Urothelium cell line (cell line): ENCODE results near the gene BPIFB1.

ENCODE experiments used
- DNase-seq: peaks from one replicate; pipeline ENCODE4 v3.0.0; 2011; ENCODE audit warnings: low spot score, mixed read lengths
- FAIRE-seq: peaks from 2 replicates; lab custom pipeline; 2011; peaks lifted over from hg19 to GRCh38; lab: Jason Lieb, UNC

BPIFB1 gene

DNA sequence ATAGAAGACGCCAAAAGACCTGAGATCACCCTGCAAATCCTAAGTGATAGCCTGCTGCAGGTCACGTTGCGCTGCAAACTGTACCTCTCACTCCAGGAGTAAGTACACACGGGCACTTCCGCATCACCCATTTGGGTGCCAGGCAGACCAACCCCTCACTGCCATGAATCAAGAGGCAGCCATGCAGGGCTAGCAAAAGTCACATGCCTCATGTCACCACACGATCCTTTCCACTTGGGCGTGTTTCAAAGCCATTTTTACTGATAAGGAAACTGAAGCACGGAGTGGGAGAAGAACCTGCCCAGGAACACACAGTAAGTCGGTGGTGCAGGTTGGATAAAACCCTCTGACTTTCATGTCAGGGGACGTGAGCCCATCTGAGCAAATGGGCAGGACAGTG lies 37.0 kb downstream of the BPIFB1 start:
- peak; percentile 5 for FAIRE-seq
- no peak for DNase-seq

DNA sequence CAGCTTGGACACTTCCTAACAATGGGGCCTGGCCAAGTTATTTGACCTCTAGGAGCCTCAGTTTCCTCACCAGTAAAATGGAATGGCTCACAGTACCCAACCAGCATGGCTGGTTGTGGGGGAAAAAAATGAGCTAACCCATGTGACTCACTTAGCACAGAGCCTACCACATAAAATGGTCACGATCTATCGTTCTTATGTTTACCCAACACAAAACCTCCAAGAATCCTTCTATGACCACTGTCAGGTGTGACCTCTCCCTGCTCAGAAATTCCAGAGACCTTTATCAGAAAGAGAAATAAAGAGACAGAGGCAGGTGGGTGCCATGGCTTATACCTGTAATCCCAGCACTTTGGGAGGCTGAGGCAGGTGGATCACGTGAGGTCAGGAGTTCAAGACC lies 39.4 kb downstream of the BPIFB1 start:
- no peak for DNase-seq
- FAIRE-seq: no peak

DNA sequence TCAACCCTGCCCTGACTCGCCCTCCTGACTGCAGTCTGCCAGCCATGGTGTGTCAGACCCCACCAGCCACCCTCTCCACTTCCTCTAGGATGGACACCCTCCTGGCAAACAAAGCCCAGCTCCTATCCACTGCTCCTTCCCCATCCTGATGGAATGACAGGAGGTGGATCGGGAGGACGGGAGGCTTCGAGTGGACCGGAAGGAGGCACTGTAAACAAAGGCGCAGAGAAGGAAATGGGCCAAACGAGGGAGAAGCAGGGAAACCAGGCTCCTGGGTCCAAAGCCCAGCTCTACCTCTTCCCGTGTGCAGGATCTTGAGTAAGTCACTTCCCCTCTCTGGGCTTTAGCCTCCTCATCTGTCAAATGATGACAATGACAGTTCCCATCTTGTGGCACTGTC lies 40.2 kb downstream of the BPIFB1 start:
- no peak for FAIRE-seq
- no peak for DNase-seq

DNA sequence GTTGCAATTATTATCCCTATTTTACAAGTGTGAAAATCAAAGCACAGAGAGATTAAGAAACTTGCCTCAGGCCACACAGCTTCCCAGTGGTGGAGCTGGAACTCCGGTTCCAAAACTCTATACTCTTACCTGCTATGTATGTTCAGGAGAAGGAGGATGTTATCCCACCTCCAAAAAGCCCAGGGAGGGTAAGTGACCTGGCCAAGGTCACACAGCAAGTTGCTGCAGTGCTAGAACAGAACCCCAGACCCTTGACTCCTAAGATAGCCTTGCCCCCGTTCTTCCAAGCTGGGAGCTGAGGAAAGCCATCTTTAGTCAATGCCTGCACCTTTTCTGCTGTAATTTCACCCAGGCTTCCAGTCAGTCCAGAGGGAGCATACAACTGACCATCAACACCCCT lies 42.3 kb downstream of the BPIFB1 start:
- DNase-seq: no peak
- FAIRE-seq: no peak

DNA sequence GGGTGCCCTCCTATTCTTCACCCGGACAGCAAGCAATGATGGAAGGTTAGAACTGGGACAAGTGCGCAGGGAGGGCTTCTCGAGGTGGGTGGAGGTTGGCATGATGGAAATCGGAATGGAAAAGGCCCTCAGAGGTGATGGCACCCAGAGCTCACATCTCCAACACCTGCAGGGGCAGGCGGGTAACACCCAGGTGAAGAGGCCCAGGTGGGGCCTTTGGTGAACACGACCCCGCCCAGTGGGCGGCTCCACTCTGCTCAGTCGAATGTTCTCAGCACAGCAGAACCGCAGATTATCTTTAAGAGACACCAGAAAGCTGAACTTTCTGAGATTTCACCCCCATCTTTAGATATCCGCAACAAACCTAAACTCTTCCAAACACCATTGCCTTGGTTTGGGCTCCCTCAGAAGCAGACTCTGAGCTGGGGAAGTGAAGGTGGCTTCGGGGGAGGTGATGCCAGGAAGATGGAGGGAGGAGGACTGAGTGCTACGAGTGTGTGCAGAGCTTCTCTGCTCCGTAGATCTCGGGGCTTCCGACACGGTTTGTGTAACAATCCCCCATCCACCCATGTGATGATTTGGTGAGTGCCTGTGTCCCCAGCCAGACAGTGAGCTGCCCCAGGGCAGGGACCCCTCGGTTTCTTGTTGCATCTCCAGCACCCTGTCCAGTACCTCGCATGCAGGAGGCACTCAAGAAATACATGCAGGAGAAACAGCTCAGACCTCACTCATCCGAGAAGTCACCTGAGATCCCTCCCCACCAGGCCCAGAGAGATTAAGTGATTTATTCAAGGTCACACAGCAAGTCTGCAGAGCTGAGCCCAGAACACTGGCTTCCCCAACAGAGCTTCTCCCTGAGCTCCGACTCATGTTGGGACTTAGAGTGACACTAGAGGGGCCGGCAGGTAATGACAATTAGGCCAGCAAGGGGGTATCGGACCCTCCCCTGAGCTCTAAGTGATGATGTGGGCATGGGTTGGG lies 45.4 kb downstream of the BPIFB1 start:
- FAIRE-seq (no peak), DNase-seq (no peak)

DNA sequence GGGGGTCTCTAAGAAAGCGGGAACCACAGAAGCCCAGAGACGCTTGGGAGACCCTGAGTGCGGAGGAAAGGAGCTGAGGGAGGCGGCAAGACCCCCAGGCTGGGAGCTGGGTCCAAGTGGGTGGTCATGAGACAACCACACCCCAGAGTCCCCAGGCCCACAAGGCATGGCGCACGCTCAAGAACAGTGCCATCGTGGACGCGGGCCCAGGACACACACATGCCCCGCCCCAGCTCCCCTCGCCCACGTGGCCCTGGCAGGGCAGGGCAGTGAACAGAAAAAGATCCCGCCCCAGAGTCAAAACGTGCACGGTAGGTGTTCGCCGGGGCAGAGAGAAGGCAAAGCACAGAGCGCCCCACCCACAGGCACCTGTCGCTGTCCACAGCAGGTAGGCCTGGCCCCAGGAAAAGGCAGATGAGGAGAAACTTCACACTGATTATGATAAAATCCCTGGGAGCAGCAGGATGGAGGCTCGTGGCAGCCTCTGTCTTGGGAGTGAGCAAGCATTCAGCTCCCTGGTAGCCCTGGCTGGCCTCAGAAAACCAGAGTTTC lies 50.0 kb downstream of the BPIFB1 start:
- FAIRE-seq: no peak
- no peak for DNase-seq

DNA sequence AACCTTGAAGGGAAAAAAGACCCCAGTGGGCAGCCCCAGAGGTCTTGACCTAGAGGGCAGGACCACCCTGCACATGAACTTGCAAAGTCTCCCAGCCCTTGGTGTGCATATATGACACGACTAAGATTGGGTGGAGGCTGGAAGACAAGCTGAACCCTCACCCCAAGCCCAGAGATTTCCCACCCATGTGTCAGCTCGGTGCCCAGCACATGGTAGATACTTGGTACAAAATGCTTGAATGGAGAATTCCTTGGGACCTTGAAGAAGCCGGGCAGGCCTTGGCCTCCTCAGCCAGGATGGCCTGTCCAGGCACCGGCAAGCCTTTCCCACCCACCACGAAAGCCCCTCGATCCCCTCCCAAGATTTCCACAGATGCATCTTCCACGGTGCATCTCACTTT lies 50.6 kb downstream of the BPIFB1 start:
- FAIRE-seq: no peak
- DNase-seq: no peak

DNA sequence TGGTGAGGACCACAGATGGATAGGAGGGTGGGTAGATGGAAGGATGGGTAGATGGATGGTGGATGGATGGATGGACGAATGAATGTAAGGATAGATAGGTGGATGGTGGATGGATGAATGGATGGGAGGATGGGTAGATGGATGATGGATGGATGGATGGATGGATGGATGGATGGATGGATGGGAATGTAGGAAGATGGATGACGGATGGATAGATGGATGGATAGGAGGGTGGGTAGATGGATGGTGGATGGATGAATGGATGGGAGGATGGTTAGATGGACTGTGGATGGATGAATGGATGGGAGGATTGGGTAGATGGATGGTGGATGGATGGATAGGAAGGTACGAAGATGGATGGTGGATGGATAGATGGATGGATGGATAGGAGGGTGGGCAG lies 51.1 kb downstream of the BPIFB1 start:
- DNase-seq: no peak
- FAIRE-seq: peak; percentile 53

DNA sequence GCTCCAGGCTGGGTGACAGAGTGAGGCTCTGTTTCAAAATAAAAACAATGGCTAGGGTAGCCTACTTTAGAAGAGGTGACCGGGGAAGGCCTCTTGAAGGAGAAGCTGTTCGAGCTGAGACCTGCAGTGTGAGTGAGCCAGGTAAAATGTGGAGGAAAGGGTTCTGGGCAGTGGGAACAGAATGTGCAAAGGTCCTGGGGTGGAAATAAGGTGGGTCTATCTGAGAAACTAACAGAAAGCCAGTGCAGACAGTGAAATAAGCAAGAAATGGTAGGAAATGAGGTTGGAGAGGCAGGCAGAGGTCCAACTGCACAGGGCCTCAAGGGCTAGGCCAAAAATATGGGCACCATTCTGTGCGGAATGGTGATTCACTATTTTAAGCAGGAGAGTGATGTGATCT lies 53.4 kb downstream of the BPIFB1 start:
- FAIRE-seq (no peak), DNase-seq (no peak)

DNA sequence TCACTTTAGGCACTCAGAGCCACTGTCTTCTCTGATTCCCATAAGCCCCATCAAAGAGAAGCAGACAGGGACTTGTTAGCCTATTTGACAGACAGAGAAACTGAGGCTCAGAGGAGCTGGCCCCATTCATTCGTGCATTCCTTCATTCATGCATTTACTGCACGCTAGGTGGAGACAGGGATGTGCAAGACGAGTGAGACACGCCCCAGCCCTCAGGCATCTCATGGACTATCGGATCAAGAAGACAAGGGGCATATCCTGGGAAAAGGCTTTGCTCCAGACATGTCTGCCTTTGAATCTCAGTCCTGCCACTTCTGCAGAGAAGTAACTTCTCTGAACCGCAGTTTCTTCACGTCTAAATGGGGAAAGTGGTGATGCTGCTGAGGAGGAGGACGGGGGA lies 54.1 kb downstream of the BPIFB1 start:
- DNase-seq (no peak), FAIRE-seq (no peak)

DNA sequence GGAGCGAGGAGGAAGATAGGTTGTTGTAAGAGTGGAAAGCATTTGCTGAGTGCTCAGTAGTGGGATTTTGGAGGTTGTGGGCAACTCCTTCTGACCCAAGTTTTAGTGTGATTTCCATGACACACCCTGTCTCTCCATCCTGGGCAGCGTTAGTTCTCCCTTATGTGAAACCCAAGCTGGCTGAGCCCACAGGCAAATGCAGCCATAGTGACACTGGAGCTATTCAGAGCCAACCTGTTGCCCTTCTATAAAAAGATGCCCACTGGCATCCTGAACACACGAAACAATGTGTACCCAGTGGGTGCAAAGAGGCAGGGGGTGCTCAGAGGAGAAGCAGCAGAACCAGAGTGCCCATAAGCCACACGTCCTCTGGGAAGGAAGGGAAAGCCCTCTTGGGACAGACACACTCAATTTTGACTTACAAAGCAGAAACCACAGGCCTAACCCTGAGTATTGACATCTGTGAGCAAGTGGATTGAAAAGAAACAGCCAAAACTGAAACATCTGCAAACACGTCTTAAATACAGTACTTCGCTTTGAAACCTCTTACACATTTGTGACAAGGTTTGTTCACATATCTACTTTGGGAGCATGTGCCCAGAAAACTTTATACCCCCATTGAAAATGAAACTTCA lies 54.6 kb downstream of the BPIFB1 start:
- no peak for DNase-seq
- no peak for FAIRE-seq

DNA sequence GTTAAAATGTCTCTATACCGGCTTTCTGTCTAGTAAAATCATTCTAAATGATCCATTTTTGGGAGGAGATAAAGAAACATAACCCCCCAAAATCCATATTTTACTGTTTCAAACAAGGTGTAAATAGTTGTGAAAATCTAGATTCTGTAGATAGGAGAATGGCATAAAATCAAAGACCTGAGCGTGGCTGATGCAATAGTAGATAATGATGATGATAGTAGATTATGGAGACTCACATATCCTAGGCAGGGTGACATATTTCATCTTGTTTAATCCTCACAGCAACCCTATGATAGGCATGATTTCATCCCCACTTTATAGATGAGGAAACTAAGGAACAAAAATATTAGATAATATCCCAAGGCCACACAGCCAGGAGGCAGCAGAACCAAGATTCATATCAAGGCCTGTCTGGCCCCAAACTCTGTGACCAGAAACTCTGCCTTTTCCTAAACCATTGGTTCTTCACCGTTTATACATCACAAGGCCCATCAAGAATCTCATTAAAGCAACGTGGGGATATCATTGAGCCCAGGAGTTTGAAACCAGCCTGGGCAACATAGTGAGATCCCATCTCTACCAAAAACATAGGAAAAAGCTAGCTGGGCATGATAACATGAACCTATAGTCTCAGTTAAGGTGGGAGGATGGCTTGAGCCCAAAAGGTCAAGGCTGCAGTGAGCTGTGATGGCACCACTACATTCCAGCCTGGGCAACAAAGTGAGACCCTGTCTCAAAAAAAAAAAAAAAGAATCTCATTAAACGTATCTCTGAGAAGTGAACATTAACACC lies 55.6 kb downstream of the BPIFB1 start:
- no peak for FAIRE-seq

DNA sequence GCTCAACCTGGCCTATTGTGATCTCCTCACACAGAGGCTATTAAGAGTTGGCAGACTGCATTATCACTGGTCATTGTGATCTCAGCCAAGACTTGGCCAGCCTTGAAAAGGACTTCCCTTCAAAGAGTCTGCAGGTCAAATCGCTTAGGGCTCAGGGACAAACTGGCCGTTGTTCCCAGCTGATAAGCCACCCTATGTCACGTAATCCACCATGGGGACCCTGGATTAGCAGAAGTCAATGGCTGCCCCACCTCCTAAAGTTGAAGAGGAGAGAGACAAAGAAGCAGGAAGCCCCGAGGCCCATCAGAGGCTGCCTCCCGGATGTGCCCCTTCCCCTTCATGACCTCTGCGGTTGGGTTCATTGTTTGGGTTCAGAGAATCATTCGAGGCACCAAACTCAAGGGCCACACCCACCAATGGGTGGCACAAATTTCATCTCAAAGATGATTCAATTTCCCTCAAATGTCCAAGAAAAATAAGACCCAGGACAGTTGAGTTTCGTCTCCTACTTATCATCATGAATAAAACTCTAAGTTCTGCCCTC lies 56.6 kb downstream of the BPIFB1 start:
- no peak for FAIRE-seq
- DNase-seq: no peak

More for the DNA sequence above, 55.6 kb downstream of the BPIFB1 start:
- DNase-seq: no peak

DNA sequence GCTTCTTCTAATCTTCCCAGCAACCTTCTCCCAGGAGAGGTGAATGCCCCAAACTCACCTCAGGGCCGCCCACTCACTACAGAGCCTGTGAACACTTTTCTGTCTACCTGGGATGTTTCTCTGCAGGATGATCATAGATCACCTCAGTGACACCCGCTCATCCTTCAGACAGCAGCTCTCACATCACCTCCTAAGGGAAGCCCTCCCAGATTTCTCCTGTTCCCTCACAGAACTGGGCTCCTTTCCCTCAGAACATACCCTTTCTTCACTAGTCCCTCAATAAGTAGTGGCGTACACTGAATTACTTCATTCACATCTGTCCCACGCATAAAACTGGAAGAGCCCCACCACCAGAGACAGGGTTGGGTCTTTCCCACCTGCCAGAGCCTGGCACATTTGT lies 60.5 kb downstream of the BPIFB1 start:
- no peak for FAIRE-seq
- DNase-seq: no peak

DNA sequence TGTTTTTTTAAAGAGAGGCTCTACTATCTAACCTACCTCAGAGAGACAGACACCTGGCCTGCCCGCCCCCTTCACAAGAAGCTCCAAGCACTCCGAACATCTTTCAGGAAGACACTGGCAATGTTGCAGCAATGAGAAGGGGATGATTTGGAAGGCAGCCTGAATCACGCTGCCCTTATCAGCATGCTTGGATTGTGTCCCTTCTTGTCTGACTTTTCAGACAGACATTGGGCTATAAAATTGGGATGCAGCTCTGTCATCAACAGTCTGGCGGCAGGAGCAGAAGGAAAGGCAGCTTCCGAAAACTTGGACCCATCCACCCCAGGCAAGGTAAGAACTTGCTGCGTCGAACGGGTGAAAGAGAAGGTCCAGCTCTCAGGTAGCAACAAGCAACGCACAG lies 62.3 kb downstream of the BPIFB1 start:
- DNase-seq: no peak
- FAIRE-seq: no peak

DNA sequence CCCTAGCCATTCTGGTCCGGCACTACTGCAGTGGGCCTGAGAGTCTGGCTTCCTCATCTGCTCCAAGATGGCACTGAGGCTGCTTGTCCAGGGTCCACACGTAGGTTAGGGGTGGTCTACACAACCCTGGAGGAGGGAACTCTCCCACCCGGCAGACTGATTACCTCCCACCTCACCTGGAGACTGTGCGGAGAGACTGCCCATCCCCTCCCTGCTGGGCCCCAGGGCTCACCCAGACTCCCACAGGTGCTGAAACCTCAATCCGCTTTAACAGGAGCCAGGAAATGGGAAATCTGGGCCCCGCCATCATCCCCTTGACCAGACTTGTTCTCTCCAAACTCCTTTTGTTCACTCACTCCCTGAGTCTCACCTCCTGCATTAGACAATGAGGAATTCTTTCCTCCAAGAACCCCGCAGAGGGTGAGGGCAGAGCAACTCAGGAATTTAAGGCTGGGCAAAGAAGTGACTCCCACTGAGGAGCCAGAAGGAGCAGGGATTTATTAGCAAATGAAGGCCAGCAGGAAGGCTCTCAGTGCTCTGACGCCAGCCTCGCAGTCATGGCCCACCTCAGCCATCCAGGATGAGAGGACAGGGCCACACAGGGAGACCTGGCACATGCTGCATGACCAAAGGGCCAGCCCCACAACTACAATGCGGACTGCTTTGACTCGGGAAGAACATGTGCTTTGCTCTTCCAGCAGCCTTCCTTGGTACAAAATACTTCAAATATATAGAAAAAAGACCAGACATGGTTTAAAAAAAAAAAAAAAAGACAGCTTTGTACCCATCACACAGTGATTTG lies 65.3 kb downstream of the BPIFB1 start:
- DNase-seq: no peak
- no peak for FAIRE-seq

DNA sequence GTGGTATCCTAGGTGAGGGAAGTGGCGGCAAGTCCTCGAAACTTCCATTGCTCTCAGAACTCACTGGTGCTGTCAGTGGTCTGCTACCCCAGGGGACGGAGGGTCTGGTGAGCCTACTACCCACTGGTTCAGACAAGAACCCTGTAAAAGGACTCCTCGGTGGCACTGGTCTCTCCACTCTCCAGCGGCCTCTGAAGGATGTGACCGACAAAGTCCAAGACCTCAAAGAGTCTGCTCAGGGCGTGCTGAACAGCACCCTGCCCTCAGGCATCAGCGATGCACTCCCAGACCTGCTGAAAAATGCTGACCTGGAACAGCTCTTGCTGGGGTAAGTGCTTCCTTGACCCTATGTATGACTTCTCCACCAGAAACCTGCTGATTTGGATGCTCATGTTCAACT lies 66.5 kb downstream of the BPIFB1 start:
- no peak for DNase-seq
- FAIRE-seq: no peak

DNA sequence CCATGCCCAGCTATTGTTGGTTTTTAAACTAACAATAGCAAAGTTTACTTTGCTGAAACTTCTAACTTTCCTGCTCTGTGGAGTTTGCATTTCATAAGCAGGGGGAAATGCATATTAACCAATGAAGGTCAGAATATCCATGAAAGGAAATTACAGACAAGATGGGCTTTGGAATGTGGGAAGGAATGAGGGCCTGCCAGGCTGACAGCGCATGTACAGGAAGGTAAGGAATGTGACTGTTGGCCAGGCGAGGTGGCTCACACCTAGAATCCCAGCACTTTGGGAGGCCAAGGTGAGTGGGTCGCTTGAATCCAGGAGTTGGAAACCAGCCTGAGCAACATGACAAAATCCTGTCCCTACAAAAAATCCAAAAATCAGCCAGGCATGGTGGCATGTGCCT lies 68.7 kb downstream of the BPIFB1 start:
- FAIRE-seq (no peak), DNase-seq (no peak)

DNA sequence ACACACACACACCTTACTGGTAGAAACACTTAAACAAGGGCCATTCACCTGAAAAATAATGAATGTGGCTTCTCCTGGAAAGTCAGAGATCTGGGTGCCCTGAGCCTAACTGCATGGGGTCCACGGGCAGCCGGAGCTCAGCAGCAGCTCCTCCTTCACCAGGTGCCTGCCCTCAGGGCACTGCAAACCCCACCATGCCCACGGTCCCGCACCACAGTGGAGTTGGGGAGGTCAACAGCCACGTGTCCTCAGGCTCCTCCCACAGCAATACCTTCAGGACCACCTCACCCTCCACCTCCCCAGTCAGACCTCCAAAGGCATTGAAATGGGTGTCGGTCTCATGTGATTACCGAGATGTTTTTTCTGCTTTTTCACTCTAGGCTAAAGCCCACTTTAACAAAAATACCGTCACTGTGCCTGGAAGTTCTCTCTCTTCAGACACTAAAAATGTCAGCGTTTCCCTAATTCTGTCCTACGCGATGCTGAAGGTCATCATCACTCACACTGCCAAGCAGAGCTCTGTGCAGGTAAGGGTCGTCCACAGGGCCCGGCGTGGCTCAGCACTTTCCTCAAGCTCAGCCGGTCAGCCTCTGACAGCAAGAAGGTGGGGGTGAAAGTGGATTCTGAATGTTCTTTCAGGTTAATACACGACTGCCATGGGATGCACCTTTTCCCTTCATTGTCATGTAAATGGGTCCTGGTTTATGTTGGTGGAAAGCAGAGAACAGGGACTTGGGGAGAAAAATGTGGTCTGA lies 69.4 kb downstream of the BPIFB1 start:
- no peak for DNase-seq
- no peak for FAIRE-seq
